SK-N-SH (cell line): Measurements from ENCODE around the gene EPM2A. TPM values are rescaled to one million over a fixed set of nuclear protein-coding genes. Genes with fewer than 3 reads are reported as not detected.

Experiments
- CTCF ChIA-PET: fragments of 300-600, 350-600 bp; formaldehyde crosslinking; extraction: SDS; loops from one replicate; lab custom pipeline; 2021; lab: Yijun Ruan, JAX
- POLR2A ChIA-PET: fragments of 350-600 bp; sonication (Branson Sonifier 250); formaldehyde crosslinking; extraction: SDS; loops from one replicate; lab custom pipeline; 2020; ENCODE audit warnings: antibody characterized with exemption, inconsistent platforms; lab: Yijun Ruan, JAX
- DNase-seq: peaks from one replicate; pipeline ENCODE4 v3.0.0; 2012
- H2AFZ ChIP-seq: fragments of 200-600 bp; sonication (generic); 2 replicates; pipeline ENCODE4 v1.8.1; 2016; ENCODE audit warnings: antibody characterized with exemption, mild to moderate bottlenecking, low read depth
- H3F3A ChIP-seq: fragments of 200-600 bp; sonication (generic); replicated peaks from 2 replicates; pipeline ENCODE3; 2016; ENCODE audit warnings: antibody characterized with exemption, mild to moderate bottlenecking; ENCODE audit not compliant: insufficient read depth
- H3K27ac ChIP-seq, 2 experiments: fragments of 200-500 bp in 1 of 2; fragments of 200-600 bp in 1 of 2; sonication (Bioruptor generic) in 1 of 2; sonication (generic), shearing (Covaris generic) in 1 of 2; 2 replicates each; pipeline versions ENCODE4 v1.5.1 to v1.6.1; 2014 to 2016; ENCODE audit warnings: low read depth in 2 of 2, inconsistent platforms in 1 of 2, low read length in 1 of 2, mild to moderate bottlenecking in 1 of 2, mixed read lengths in 1 of 2
- H3K27me3 ChIP-seq: fragments of 200-600 bp; sonication (generic), shearing (Covaris generic); 2 replicates; pipeline ENCODE4 v1.6.1; 2016; ENCODE audit warnings: mixed run types; ENCODE audit not compliant: insufficient read depth
- H3K36me3 ChIP-seq, 2 experiments: fragments of 200-500 bp in 1 of 2; fragments of 200-600 bp in 1 of 2; sonication (Bioruptor generic) in 1 of 2; sonication (generic) in 1 of 2; replicated peaks in 1 of 2; 2 replicates each; pipeline versions ENCODE3 to v1.5.1; 2014 to 2016; ENCODE audit warnings: low read length in 1 of 2, mild to moderate bottlenecking in 1 of 2; ENCODE audit not compliant: insufficient read depth in 2 of 2, control insufficient read depth in 1 of 2
- H3K4me1 ChIP-seq, 2 experiments: fragments of 200-500 bp in 1 of 2; fragments of 200-600 bp in 1 of 2; sonication (Bioruptor generic) in 1 of 2; sonication (generic), shearing (Covaris generic) in 1 of 2; 2 replicates each; pipeline versions ENCODE4 v1.5.1 to v1.6.1; 2014 to 2016; ENCODE audit warnings: low read depth in 1 of 2, low read length in 1 of 2, mixed run types in 1 of 2; ENCODE audit not compliant: insufficient read depth in 2 of 2, control insufficient read depth in 1 of 2
- H3K4me2 ChIP-seq: fragments of 200-600 bp; sonication (generic), shearing (Covaris generic); 2 replicates; pipeline ENCODE4 v1.6.1; 2017; ENCODE audit warnings: mixed run types
- H3K4me3 ChIP-seq, 2 experiments: fragments of 200-500 bp in 1 of 2; fragments of 200-600 bp in 1 of 2; sonication (Bioruptor generic) in 1 of 2; sonication (generic), shearing (Covaris generic) in 1 of 2; 2 replicates each; pipeline versions ENCODE4 v1.5.1 to v1.8.1; 2014 to 2016; ENCODE audit warnings: low read depth in 2 of 2, inconsistent platforms in 1 of 2, low read length in 1 of 2, mild to moderate bottlenecking in 1 of 2, mixed read lengths in 1 of 2, moderate library complexity in 1 of 2
- H3K79me2 ChIP-seq: fragments of 200-600 bp; sonication (generic); 2 replicates; pipeline ENCODE4 v1.8.1; 2017; ENCODE audit warnings: mild to moderate bottlenecking; ENCODE audit not compliant: insufficient read depth
- H3K9ac ChIP-seq: fragments of 200-600 bp; sonication (generic); 2 replicates; pipeline ENCODE4 v1.6.1; 2017; ENCODE audit warnings: mixed run types
- H3K9me2 ChIP-seq: fragments of 200-600 bp; sonication (generic); 2 replicates; pipeline ENCODE4 v1.6.1; 2017; ENCODE audit warnings: mixed run types
- H3K9me3 ChIP-seq: fragments of 200-600 bp; sonication (generic); 2 replicates; pipeline ENCODE4 v1.6.1; 2017; ENCODE audit warnings: mixed run types, mild to moderate bottlenecking, moderate library complexity
- H4K20me1 ChIP-seq: fragments of 200-600 bp; sonication (generic); 2 replicates; pipeline ENCODE4 v1.6.1; 2017; ENCODE audit warnings: mild to moderate bottlenecking, mixed run types; ENCODE audit not compliant: insufficient read depth
- CHD2 ChIP-seq: fragments of 150-350 bp; IDR thresholded peaks from 2 replicates; pipeline ENCODE4 v1.6.1; 2018; ENCODE audit warnings: low read length; ENCODE audit not compliant: partially characterized antibody
- ELF1 ChIP-seq: IDR thresholded peaks from 2 replicates; pipeline ENCODE4 v1.4.0; 2012
- FOSL2 ChIP-seq: IDR thresholded peaks from 2 replicates; pipeline ENCODE4 v1.4.0; 2012; ENCODE audit warnings: low read depth, mild to moderate bottlenecking, moderate library complexity, borderline replicate concordance
- FOXM1 ChIP-seq: IDR thresholded peaks from 2 replicates; pipeline ENCODE4 v1.4.0; 2012; ENCODE audit warnings: low read depth, mild to moderate bottlenecking
- GABPA ChIP-seq: IDR thresholded peaks from 2 replicates; pipeline ENCODE4 v1.4.0; 2012; ENCODE audit warnings: low read depth, mild to moderate bottlenecking
- GATA2 ChIP-seq: sonication (generic); formaldehyde crosslinking; IDR thresholded peaks from 2 replicates; pipeline ENCODE4 v1.5.0; 2020; ENCODE audit warnings: mild to moderate bottlenecking, missing genetic modification reagents
- MEF2A ChIP-seq: IDR thresholded peaks from 2 replicates; pipeline ENCODE4 v1.4.0; 2012; ENCODE audit warnings: low read depth, borderline replicate concordance
- MXI1 ChIP-seq: IDR thresholded peaks from 2 replicates; pipeline ENCODE4 v1.6.1; 2012; ENCODE audit warnings: mild to moderate bottlenecking, low read depth, low read length, improper control_type of control experiment
- NFIC ChIP-seq: IDR thresholded peaks from 2 replicates; pipeline ENCODE4 v1.4.0; 2012; ENCODE audit warnings: borderline replicate concordance
- POLR2AphosphoS5 ChIP-seq: IDR thresholded peaks from 2 replicates; pipeline ENCODE4 v1.6.1; 2012; ENCODE audit warnings: low read depth, low read length
- RAD21 ChIP-seq: IDR thresholded peaks from 2 replicates; pipeline ENCODE4 v1.6.1; 2012; ENCODE audit warnings: mild to moderate bottlenecking, low read length
- RXRA ChIP-seq: IDR thresholded peaks from 2 replicates; pipeline ENCODE4 v1.4.0; 2012; ENCODE audit warnings: low read depth, mild to moderate bottlenecking, borderline replicate concordance
- SIN3A ChIP-seq: IDR thresholded peaks from 2 replicates; pipeline ENCODE4 v1.6.1; 2012; ENCODE audit warnings: low read depth, mild to moderate bottlenecking, low read length, moderate library complexity, borderline replicate concordance
- SMC3 ChIP-seq: IDR thresholded peaks from 2 replicates; pipeline ENCODE4 v1.6.1; 2012; ENCODE audit warnings: low read depth, low read length, improper control_type of control experiment
- TEAD4 ChIP-seq: IDR thresholded peaks from 2 replicates; pipeline ENCODE4 v1.4.0; 2012; ENCODE audit warnings: mild to moderate bottlenecking, borderline replicate concordance; ENCODE audit not compliant: insufficient read depth
- USF1 ChIP-seq: IDR thresholded peaks from 2 replicates; pipeline ENCODE4 v1.4.0; 2012; ENCODE audit warnings: low read depth, borderline replicate concordance
- USF2 ChIP-seq: fragments of 150-350 bp; IDR thresholded peaks from 2 replicates; pipeline ENCODE4 v1.6.1; 2017; ENCODE audit warnings: antibody characterized with exemption, low read length, low read depth, borderline replicate concordance
- YY1 ChIP-seq: IDR thresholded peaks from 2 replicates; pipeline ENCODE4 v1.4.0; 2012; ENCODE audit warnings: low read depth, mild to moderate bottlenecking
- WGBS: methylation state at CpG from one replicate; pipeline ENCODE4 v1.1.6; 2017; ENCODE audit warnings: low lambda C conversion rate; 5-methylcytosine and 5-hydroxymethylcytosine counted together
- polyA plus RNA-seq, 3 experiments: library from polyadenylated mRNA; depleted of rRNA; stranded (reverse); fragments of >200 nt; gene quantifications; 2 replicates each; pipeline ENCODE4 v1.2.3, GENCODE V29; 2012
- TF ChIP-seq, protein P1 (sequence below): IDR thresholded peaks from 2 replicates; pipeline ENCODE4 v1.6.1; 2012; ENCODE audit warnings: mild to moderate bottlenecking, low read depth, low read length, moderate library complexity

Gene EPM2A
- polyA plus RNA-seq, 1 of the 3 experiments (the other 2 are of a cell fraction) = 2.7 TPM

DNA sequence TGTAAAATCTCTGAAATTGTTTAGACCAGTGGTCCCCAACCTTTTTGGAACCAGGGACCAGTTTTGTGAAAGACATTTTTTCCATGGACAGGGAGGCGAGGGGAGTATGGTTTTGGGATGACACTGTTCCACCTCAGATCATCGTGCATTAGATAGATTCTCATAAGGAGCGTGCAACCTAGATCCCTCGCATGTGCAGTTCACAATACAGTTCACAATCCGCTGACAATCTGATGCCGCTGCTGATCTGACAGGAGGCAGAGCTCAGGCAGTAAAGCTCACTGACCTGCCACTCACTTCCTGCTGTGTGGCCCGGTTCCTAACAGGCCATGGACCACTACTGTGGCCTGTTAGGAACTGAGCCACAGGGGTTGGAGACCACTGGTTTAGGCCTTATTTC lies 115.2 kb downstream of the EPM2A start (continued):
- TF ChIP-seq USF2 (no peak), FOXM1 (no peak), RXRA (no peak), MEF2A (no peak), ELF1 (no peak), CHD2 (no peak), NFIC (no peak), GABPA (no peak), TEAD4 (no peak), MXI1 (no peak), SIN3A (no peak), GATA2 (no peak), RAD21 (no peak)

GRCh38 chr6:145609521-145609920 lies 125.8 kb downstream of the EPM2A start:
- no peak for DNase-seq
- Histone ChIP-seq H3K9me3 (no peaks in the 10 kb centered on the region), H3K36me3 (no peaks in the 10 kb centered on the region), H3F3A (no peaks in the 10 kb centered on the region), H3K9ac (no peak overlapping the region), H3K4me3 (no peak overlapping the region), H3K4me1 (peaks cover 0 to 3% of the 10 kb centered on the region in 2 experiments; a peak in 2 of 4 replicates), H3K79me2 (no peaks in the 10 kb centered on the region), H3K27me3 (no peaks in the 10 kb centered on the region), H3K27ac (no peak overlapping the region), H3K4me2 (no peak overlapping the region), H4K20me1 (no peaks in the 10 kb centered on the region), H3K9me2 (no peaks in the 10 kb centered on the region), H2AFZ (no peak overlapping the region)
- ChIA-PET CTCF (interaction anchor here (1.4 to 1.5 kb wide), 2 partner anchors 24 to 1024 kb away, joined by 3 to 4 read pairs; no protein-coding TSS in a partner anchor), POLR2A (no interaction called here)
- WGBS = 52% methylated on average over 1 of the region's 1 CpG
- TF ChIP-seq SMC3 = no peak
- TF ChIP-seq SIN3A = no peak
- TF ChIP-seq POLR2AphosphoS5 = no peak
- TF ChIP-seq, protein P1, sequence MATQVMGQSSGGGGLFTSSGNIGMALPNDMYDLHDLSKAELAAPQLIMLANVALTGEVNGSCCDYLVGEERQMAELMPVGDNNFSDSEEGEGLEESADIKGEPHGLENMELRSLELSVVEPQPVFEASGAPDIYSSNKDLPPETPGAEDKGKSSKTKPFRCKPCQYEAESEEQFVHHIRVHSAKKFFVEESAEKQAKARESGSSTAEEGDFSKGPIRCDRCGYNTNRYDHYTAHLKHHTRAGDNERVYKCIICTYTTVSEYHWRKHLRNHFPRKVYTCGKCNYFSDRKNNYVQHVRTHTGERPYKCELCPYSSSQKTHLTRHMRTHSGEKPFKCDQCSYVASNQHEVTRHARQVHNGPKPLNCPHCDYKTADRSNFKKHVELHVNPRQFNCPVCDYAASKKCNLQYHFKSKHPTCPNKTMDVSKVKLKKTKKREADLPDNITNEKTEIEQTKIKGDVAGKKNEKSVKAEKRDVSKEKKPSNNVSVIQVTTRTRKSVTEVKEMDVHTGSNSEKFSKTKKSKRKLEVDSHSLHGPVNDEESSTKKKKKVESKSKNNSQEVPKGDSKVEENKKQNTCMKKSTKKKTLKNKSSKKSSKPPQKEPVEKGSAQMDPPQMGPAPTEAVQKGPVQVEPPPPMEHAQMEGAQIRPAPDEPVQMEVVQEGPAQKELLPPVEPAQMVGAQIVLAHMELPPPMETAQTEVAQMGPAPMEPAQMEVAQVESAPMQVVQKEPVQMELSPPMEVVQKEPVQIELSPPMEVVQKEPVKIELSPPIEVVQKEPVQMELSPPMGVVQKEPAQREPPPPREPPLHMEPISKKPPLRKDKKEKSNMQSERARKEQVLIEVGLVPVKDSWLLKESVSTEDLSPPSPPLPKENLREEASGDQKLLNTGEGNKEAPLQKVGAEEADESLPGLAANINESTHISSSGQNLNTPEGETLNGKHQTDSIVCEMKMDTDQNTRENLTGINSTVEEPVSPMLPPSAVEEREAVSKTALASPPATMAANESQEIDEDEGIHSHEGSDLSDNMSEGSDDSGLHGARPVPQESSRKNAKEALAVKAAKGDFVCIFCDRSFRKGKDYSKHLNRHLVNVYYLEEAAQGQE = no peak
- TF ChIP-seq NFIC = no peak
- no peak for TF ChIP-seq USF1
- TF ChIP-seq YY1 = no peak
- no peak for TF ChIP-seq MEF2A
- no peak for TF ChIP-seq USF2
- TF ChIP-seq FOSL2 = no peak
